Measurements from ENCODE around the gene PTPRM.

The PTPRM gene

GRCh38 chr18:7899078-7899477 lies 332.0 kb downstream of the PTPRM start:
- no peak for DNase-seq (ENCODE audit: low read depth)

- DNase-seq (ENCODE audit: low read depth) = no peak
Measured at GRCh38 chr18:7900091-7900490, 333.0 kb downstream of the PTPRM start.

DNA sequence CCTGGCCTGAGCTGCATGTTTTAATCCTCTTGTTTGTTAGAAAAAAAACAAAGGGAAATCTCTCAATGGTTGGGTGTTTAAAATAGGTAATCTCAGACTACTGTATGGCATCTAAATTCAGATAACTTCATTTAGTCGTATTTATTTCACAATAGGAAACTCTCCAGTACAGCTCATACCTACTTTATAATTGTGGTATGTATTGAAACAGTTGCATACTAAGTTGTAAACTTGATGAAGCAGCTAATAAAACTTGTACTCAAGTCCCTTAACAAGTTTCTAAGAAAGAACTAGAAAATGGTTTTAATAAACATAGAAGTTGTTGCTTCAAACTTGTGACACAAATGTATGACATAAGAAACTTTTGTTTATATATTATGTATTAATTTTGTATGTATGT lies 334.5 kb downstream of the PTPRM start:
- peak; percentile 12 for DNase-seq (ENCODE audit: low read depth)

DNA sequence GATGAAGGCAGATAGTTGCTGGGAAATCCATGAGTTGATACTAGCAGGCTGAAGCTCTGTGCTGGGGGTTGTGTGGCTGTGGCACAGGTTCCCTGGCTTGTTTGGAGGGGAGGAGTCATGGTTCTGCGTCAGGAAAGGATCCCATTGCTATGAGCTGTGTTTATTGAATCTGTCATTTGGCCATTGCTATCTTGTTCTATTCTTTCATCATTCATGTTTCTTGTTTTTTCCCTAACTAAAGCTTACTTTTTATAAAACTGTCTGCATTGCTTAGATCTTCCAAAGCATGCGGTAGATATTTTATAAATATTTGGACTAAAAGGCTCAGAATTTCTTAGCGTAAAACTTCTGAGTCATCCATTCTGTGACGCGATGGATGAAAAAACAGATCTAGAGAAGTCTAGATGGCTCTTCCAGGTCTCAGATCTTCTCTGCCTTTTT lies 335.3 kb downstream of the PTPRM start:
- DNase-seq (ENCODE audit: low read depth) = peak; percentile 94

GRCh38 chr18:7904529-7904928 lies 337.4 kb downstream of the PTPRM start:
- DNase-seq (ENCODE audit: low read depth) = peak; percentile 71

GRCh38 chr18:7908681-7909299 lies 341.7 kb downstream of the PTPRM start:
- no peak for DNase-seq (ENCODE audit: low read depth)

DNA sequence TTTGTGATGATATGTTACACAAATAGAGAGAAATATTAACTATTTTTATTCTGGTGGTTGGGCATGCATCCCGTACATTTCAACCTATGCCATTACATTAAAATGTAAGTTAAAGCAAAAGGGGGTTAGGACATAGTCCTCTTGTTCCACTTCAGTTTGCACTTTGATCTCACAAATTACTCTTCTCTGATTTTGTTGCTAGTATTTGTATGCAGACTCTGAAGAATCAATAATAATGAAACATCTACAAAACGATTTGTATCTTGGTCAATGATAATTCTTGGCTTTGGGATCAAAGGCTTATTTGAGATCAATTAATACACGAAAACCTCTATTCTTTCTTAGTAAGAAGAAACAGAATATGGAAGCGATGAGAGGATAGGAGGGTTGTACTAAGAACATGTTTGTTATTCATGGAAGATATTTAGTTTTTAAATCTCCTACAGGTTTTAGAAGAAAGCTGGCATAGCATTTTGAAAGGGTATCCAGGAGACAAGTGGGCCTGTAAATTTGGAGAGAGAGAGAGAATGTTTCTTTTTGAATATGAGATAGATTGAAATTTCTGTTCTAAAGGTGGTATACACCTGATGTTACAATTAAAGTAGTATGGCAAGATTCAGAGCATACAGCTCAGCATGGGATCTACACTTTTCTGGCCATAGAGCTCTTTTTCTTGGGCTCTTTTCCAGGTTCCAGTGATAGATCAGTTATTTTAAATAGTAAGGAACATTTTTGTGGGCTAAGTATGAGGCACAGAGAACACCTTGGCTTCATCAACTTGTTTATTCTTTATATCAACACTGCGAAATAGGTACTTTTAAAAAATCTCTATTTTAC lies 347.9 kb downstream of the PTPRM start:
- no peak for DNase-seq (ENCODE audit: low read depth)

DNA sequence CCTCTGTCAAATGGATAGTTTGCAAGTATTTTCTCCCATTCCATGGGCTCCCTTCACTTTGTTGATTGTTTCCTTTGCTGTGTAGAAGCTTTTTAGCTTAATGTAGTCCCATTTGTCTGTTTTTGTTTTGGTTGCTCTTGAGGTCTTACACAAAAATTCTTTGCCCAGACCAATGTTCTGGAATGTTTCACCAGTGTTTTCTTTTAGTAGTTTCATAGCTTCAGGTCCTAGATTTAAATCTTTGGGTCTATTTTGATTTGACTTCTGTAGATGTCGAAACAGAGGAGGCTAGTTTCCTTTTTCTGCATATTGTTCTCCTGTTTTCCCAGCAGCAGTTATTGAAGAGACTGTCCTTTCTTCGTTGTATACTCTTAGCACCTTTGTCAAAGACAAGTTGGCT lies 351.6 kb downstream of the PTPRM start:
- peak; percentile 26 for DNase-seq (ENCODE audit: low read depth)

GRCh38 chr18:7919565-7919964 lies 352.4 kb downstream of the PTPRM start:
- no peak for DNase-seq (ENCODE audit: low read depth)

GRCh38 chr18:7921938-7922587 lies 354.9 kb downstream of the PTPRM start:
- peak; percentile 81 for DNase-seq (ENCODE audit: low read depth)

DNA sequence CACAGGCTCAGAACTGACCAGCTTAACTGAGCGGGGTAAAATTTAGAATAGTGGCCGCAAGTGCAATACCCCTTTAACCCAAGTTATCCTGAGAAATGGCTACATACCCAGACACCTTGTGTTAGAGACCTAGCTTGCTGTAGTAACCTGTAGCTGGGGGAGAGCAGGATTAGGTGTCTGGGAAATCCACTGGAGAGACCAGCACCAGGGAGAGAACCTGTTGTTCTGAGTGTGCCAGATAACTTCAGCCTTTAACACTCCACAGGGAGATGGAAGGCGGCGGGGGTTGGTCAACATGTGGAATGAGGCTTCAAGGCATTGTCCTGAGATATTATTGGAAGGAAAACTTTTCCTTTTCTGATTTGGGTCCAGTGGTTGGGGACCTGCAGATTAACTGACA lies 356.0 kb downstream of the PTPRM start:
- no peak for DNase-seq (ENCODE audit: low read depth)

DNA sequence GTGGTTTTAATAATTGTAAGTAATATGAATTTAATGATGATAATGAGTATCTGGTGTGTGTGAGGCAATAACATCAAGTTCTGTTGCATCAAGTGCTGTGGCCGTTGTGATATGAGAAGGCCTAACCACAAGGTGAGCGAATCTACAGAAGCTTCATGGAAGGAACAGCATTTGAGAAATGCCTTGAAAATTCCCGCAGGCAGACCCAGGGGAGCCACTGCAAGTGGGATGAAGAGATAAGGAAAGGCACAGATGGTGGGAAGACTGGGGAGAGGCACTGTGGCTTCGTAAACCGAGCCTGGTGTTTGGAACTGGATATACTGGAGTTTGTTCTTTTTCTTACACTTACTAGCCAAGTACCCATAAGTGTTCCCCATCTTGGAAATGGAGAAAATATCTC lies 357.5 kb downstream of the PTPRM start:
- no peak for DNase-seq (ENCODE audit: low read depth)

GRCh38 chr18:7926526-7926925 lies 359.4 kb downstream of the PTPRM start:
- DNase-seq (ENCODE audit: low read depth) = no peak

- no peak for DNase-seq (ENCODE audit: low read depth)
Measured at GRCh38 chr18:7927119-7927518, 360.0 kb downstream of the PTPRM start.

DNA sequence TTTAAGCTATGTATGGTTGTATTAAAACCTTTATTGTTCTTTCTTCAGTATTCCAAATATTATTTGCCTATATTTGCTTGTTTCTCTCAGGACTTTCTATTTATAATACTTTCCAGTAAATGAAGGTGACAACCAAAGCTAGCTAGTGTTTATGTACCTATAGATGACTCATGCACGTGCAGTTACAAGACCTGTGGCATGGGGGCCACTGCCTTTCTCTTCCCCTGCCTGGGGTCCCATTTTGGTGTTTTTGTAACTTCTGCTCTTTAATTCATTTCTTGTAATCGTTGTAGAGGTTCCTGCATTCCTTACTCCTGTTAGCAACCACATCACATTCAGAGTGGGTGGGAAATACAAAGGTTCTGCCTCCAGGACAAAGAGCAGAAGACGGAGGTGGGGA lies 364.6 kb downstream of the PTPRM start:
- DNase-seq (ENCODE audit: low read depth) = no peak

- DNase-seq (ENCODE audit: low read depth) = no peak
Measured at GRCh38 chr18:7937268-7937667, 370.2 kb downstream of the PTPRM start.

- no peak for DNase-seq (ENCODE audit: low read depth)
Measured at GRCh38 chr18:7939521-7939920, 372.4 kb downstream of the PTPRM start.

GRCh38 chr18:7940379-7940778 lies 373.3 kb downstream of the PTPRM start:
- no peak for DNase-seq (ENCODE audit: low read depth)

- DNase-seq (ENCODE audit: low read depth) = no peak
Measured at GRCh38 chr18:7940971-7941370, 373.9 kb downstream of the PTPRM start.

- DNase-seq (ENCODE audit: low read depth) = no peak
Measured at GRCh38 chr18:7941533-7941932, 374.4 kb downstream of the PTPRM start.

GRCh38 chr18:7945882-7946281 lies 378.8 kb downstream of the PTPRM start:
- DNase-seq (ENCODE audit: low read depth) = peak; percentile 85

GRCh38 chr18:7946734-7947377 lies 379.7 kb downstream of the PTPRM start:
- peak; percentile 83 for DNase-seq (ENCODE audit: low read depth)

All from fibroblast of gingiva (primary cell).